Esophagus muscularis mucosa (tissue), 2 donors: ENCODE measurements around the gene IGLL1.

ENCODE experiments used
- POLR2A ChIP-seq: fragments of 450-650 bp; IDR thresholded peaks from one replicate; pipeline ENCODE4 v1.6.1; 2017; ENCODE audit warnings: antibody characterized with exemption, moderate library complexity, mild to moderate bottlenecking, low read depth
- POLR2AphosphoS5 ChIP-seq, 2 donors: sonication (generic); formaldehyde crosslinking; IDR thresholded peaks; one replicate each; pipeline ENCODE4 v1.6.1; 2017; ENCODE audit warnings: antibody characterized with exemption in 2 of 2

DNA sequence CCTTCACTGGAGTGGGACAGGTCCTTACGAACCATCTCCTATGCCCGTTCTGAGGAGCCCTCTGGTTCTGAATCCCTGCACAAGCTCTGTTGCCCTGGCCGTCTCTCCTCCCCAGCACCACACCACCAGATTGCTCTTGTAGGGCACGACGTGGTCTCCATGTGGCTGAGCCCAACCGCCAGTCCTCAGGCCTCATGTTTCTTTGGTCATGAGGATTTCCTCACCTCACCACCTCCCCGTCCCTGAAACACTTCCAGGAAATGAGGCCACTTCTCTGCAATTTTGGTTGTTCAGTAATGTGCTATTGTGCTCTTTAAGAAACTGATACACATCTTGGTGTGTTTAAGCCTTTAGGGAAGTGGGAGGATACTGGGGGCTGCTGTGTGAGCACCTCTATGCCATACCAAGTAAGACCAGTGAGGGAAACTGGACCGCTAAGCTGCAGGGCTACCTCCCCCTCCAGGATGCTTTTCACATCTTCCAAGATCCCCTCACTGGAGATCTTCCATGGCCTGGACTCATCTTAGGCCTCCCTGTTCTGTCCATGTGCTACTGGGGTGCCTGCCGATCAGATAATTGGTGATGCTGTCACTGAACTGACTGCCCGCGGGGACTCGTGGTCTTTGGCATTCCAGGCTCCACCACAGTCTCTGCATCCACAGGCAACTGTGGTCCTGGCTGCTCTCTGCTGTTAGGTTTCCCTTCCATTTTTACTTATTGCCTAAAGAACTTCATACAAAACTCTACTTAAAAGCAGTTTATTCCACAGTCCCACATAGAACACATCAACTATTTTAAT, 30.1 kb upstream of the IGLL1 start:
- TF ChIP-seq POLR2AphosphoS5 (IDR thresholded peaks at IDR 0.05) = no peak
- no peak for TF ChIP-seq POLR2A
